SH-SY5Y (cell line): ENCODE measurements around the gene CAMTA1.

ENCODE experiments used
- GATA2 ChIP-seq: IDR thresholded peaks from 2 replicates; pipeline ENCODE4 v1.6.1; 2011; ENCODE audit warnings: mild to moderate bottlenecking, low read depth, low read length
- GATA3 ChIP-seq: IDR thresholded peaks from 2 replicates; pipeline ENCODE4 v1.6.1; 2011; ENCODE audit warnings: low read depth, mild to moderate bottlenecking, low read length, moderate library complexity

CAMTA1 gene

DNA sequence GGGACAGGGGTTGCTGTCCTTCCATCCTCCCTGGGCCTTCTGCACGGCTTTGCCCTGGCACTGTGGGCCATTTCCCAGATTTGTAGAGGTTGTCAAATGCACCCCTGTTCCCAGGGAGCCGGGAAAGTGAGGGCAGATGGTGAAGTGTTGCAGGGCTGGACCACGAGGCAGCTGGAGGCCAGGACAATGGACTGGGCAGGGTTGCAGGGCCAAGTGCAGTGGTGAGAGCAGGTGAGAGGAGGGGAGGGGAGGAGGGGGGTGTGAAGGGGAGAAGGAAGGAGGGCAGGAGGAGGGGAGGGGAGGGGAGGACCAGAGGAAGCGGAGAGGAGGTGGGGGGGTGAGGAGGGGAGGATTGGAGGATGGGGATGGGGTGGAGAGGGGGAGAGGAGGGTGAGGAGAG, 443.9 kb downstream of the CAMTA1 start:
- TF ChIP-seq GATA2 (no peak), GATA3 (no peak)

DNA sequence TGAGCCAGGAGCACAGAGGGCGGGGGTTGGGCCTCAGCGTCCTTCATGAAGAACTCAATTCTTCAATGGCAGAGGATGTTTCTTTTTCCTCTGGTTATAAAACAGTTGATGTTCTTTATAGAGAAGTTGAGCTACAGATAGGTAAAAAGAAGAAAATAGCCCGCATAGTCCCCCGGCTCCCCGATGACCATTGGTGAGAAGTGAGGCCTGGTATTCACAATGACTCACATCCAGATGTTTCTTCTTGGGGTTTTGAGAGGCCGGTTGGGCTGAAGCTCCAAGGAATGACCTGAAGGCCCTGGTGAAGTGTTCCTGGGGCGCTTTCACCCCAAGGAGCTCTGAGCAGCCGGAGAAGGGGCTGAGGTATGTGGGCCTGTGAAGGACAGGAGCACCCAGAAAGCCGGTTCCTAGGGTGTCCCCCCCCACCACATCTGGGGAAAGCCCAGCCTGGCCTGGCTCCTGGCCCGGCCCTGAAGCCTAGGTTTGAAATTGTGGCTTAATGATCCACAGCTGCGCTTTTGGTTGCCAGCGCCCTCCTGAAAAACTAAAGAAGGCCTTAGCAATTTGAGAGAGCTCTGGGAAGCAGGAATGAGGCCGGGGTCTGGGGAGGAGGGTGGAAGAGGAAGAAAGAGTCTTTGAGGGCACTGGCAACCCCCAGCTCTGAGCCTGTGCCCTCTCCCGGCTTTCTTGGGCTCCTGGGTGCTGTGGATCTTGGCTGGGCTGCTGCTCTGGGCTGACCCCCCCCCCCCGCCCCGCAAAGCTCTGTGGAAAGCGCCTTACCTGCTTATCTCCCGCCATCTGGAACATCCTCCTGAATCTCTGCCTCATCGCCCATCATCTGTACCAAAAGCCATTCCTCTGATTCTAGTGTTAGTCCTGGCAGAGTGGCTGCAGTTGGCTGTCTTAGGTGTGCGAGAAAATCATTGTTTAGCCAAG, 444.7 kb downstream of the CAMTA1 start:
- TF ChIP-seq GATA2 = 0 out of 2 replicates have a peak, but pooled peaks have one; percentile 10
- no peak for TF ChIP-seq GATA3

DNA sequence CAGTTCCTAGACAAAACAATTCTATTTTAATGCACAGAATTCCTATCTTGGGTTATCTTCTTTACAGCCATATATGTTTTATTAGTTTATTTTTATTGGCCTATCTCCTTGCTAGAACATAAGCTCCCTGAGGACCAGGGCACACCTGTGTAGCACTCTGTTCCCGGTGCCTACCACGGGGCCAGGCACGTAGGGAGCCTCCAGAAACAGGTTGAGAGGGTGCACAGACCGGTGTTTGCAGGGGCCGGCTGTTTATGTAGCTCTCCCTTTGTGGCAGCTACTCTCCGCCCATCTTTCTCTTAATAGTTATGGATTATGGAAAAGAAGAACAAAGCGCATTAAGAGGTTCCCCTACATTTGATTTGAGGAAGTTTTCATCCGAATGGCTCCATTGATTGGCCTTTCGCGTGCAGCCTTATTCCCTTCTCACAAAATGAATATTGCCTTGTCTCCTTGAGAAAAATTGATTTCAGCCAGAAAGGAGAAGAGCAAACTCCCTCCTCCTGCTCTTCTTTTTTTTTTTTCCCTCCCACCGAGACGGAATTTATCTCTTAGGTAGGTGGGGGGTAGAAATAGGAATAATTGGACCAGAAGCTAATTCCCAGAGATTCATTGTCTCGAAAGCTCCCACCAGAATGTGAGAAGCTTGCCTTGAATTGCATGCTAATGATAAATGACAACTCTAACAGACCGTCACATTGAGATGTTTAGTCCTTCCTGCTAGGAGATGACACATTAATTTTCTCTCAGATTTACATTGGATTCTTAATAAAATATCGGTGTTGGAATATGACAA, 447.4 kb downstream of the CAMTA1 start:
- TF ChIP-seq GATA2 (no peak), GATA3 (no peak)

DNA sequence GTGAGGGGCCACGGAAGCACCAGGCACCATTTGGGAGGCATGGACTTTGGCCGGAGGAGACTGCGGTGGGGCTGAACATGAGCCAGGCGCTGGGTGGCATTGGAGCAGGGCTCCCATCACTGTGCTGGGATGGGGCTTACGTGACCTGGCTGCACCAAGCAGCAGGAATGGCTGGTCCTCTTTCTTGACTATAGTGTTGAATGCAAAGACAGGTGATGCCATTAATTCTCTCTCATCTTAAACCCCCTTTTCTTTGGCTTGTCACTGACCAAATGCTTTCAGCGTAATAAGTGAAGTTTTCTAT, 447.9 kb downstream of the CAMTA1 start:
- no peak for TF ChIP-seq GATA3
- TF ChIP-seq GATA2 = no peak

DNA sequence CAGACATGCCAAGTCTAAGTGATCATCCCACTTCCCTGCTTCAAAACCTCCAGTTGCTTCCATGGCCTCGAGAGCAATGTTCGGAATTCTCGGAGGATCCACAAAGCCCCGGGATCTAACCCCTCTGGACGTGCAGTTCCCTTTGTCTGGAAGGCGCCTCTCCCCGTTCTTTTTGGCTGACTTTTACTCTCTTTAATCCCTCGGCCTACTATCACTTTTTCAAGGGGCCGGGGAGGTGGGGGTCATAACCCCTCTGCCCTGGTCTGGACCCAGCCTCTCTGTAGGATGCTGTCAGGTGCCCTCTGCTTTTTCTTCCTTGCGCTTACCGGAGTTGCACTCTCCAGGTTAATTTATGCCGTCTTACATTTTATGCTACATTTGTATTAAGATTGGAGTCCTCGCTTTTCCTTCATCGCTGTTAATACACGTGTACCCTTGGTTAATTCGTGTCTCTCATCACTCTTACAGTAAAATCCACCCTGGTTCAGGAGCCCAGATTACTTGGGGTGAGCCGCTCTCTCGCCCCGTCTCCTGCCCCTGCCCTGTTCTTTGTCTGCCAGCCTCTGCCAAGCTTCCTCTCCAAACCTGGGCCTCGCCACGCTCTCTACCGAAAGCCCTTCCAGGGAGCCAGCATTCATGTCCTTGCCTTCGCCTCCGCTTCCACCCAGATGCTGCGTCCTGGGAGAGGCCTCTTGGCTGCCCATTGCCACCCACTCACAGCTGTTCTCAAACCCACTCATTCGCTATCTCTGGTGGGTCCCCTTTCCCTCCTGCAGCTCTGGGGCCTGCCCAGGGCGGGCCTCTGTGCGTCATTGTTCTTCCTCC, 448.6 kb downstream of the CAMTA1 start:
- TF ChIP-seq GATA2 (no peak), GATA3 (no peak)

DNA sequence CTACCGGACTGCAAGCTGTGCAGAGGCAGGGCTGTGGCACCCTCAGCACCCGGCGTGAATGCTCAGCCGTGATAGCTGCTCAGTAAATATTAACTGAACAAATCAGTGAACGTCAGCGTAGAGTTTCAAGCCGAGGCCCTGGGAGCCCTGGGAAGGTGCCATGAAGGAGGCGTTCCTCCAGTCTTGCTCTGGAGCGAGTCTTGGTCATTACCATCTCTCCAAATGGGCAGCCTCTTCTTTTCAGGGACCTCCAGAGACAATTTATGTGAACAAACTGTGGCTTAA, 449.2 kb downstream of the CAMTA1 start:
- TF ChIP-seq GATA2 = no peak
- TF ChIP-seq GATA3 = no peak

DNA sequence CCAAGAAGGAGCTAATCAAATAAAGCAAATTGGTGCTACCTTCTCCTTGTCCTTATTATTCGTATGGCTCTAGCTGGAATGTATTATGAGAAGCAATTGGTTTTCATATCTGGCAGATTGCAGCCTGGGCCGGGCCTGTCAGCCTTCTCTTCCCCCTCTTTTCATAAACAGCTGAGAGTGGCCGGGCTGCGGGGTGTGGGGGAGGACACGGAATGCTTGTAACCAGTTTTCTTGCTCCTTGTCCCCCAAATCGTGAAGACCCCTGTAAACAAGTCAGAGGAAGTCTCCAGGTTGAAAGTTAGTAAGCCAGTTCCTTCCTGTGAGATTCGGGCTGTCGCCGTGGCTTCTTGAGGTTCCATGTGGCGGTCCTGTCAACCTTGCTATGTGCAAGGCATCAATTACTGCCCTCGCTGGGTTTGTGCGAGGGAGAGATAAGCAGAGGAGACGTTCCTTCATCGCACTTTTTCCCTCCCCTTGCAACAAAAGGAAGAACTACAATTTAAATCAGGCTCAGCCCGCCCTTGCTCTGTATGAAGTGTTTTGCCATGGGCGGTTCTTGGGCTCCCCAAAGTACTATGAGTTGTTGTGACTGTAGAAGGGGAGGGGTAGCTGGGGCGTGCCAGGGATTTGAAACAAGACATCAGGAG, 450.7 kb downstream of the CAMTA1 start:
- TF ChIP-seq GATA2 (no peak), GATA3 (no peak)

DNA sequence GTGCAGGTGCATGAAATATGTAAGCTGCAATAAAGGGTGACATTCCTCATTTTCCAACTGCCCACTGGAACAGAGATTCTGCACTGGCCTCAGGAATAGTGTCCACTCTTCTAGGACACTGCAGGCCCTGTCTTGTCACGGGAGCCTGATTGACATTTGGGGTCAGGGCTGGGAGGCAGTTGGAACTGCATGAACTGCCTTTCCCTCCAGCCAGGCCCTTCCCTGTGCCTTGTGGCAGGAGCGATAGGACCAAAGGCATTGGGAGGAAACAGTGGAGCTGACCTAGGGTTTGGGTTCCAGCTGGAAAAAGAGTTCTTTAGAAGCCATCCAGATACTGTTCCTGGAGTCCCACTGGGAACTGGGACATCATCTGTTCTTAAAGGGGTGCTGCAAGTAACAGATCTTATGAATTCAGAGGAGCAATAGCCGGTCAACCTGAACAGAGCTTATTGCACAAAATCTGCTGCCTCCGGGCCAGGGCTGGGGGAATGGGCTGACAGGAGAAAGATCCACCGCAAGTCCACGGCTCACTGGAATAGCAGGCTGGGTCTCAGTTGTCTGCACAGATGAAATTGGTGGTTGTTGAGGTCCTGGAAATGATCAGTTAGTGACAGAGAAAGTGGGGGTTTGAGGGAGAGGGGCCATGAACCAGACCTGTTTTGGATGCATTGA, 451.7 kb downstream of the CAMTA1 start:
- no peak for TF ChIP-seq GATA3
- no peak for TF ChIP-seq GATA2

DNA sequence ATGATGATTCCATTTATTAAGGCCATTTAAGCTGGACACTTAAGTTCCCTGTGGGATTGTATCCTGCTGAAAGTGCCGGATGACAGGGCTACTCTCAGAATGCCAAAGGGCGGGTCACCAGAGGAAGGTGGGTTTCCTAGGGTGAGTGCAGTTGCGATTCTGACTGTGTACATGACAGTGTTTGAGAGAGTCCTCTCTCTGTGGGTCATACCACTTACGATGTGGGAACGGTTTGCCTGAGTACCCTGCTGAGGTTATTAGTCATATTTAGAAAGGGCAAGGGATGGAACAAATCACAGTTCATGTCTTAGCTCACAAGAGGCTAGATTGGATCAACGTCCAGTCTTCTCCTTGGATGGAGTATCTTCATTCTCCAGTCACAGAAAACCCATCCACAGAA, 461.9 kb downstream of the CAMTA1 start:
- TF ChIP-seq GATA3 (no peak), GATA2 (no peak)

DNA sequence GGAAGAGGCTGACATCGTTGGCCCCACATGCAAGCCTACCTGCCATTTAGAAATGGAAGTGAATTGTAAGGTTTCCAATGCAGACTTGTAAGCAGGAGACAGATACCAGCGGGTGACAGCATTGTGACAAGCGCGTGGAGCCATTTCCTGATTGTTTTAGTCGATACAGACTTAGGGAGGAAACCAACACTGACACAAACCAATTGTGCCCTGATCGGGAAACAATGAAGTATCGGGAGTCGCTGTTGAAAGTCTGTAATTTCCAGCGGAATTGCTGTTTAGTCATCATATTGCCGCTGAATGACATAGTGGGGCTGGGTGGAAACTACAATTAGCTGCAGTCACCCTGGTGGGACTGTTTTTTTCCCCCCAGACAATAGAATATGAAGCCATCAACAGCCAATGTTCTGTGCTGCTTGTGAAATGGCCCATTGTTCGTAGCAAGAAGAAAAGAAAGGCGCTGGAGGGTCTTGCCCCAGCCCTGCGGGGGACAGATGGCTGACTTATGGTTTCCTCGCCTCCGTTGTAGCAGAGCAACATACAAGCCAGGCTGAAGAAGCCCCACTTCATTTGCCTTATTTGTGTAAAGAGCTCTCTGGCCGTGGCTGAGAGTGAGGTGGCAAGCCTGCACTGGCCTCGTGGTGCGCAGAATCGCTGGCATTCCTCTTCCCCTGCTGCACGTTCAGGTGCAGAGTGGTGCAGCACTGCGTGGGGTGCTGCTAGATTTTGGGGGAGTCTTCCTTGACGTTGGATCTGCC, 462.7 kb downstream of the CAMTA1 start:
- no peak for TF ChIP-seq GATA2
- TF ChIP-seq GATA3 = no peak

DNA sequence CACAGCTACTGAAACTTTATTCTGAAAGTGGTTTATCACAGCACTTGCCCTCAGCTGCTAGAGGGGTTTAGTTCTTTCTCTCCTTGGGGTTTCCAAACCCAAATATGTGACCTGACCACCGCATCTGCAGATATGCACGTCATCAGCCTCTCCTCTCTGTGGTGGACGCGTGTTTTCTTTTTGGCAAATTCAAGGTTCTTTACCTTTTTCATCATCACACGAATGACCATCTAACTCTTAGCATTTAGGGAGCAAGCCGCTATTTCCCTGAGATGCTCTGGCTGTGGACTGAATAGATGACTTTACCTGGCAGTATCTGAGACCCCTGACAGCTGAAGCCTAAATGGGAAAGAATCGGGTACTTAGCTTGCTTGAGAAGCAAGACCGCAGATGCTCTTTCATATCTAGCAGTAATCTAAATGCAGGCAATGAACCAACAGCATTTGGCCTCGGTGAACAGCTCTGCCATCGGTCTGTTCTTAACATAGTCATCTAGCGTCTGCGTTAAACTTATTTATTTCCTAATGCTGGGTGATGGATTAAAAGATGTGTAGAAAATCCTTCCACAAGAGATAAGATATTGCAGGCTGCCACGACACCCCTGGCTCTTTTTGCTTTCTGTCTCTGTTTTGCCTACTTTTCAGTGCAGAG, 463.4 kb downstream of the CAMTA1 start:
- TF ChIP-seq GATA2 = peak; percentile 91
- peak; percentile 78 for TF ChIP-seq GATA3

DNA sequence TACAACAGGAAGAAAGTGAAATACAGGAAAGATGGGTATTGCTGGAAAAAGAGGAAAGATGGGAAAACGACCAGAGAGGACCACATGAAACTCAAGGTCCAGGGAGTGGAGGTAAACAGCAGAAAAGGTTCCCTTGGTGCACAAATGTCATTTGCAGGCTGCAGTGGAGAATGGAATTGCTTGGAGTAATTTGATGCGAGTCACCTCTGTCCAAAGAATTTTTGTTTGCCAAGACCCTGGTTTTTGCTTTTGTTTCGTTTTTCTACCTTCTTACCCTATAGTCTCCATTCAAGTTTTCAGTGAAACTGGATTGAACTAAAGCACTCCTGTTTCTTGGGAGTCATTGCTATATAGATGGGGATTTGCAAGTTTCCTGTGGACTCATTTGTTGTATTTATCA, 464.3 kb downstream of the CAMTA1 start:
- TF ChIP-seq GATA2 (no peak), GATA3 (no peak)
